ENCODE data around the gene CCHCR1.
A peak's percentile ranks its signal among the peaks of the same experiment; 100 is the strongest.
"Not testable (repeated sequence)": the region's sequence is repeated elsewhere in the genome, so short reads cannot be mapped to it uniquely, and the experiment has no call there.

CCHCR1 gene

DNA sequence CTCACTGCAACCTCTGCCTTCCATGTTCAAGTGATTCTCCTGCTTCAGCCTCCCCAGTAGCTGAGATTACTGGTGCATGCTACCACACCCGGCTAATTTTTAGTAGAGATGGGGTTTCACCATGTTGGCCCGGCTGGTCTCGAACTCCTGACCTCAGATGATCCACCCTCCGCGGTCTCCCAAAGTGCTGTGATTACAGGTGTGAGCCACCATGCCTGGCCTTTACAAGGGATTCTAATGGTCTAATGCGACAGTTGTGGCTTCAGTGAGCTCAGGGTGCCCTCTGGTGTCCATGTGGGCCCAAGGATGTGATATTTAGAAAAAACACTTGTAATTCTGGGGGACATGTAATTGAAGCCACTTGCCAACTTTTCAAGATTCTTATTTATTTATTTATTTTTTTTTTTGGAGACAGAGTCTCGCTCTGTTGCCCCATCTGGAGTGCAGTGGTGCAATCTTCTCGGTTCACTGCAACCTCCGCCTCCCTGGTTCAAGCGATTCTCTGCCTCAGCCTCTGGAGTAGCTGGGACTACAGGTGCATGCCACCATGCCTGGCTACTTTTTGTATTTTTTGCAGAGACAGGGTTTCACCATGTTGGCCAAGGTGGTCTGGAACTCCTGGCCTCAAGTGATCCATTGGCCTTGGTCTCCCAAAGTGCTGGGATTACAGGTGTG lies 35.0 kb upstream of the CCHCR1 start:
- peaks cover 26% of the 10 kb centered on the region for H3K4me1 Mint-ChIP-seq (ENCODE audit: low read depth)
- H3K27ac Mint-ChIP-seq; H3K4me3 Mint-ChIP-seq; H3K36me3 Mint-ChIP-seq (ENCODE audit: low read depth); H3K9me3 Mint-ChIP-seq; H3K27me3 Mint-ChIP-seq: not testable (repeated sequence)

GRCh38 chr6:31190488-31190887 lies 32.9 kb upstream of the CCHCR1 start:
- H3K4me1 Mint-ChIP-seq (ENCODE audit: low read depth), result peaks cover 17% of the 10 kb centered on the region
- H3K27ac Mint-ChIP-seq, result no peak overlapping the region
- no peaks in the 10 kb centered on the region for H3K36me3 Mint-ChIP-seq (ENCODE audit: low read depth)
- H3K9me3 Mint-ChIP-seq, result no peaks in the 10 kb centered on the region
- H3K27me3 Mint-ChIP-seq, result no peaks in the 10 kb centered on the region
- H3K4me3 Mint-ChIP-seq, result no peak overlapping the region

GRCh38 chr6:31189223-31189622 lies 31.6 kb upstream of the CCHCR1 start:
- not testable (repeated sequence) for H3K36me3 Mint-ChIP-seq (ENCODE audit: low read depth)

GRCh38 chr6:31187780-31188194 lies 30.2 kb upstream of the CCHCR1 start:
- no peaks in the 10 kb centered on the region for H3K9me3 Mint-ChIP-seq
- H3K4me3 Mint-ChIP-seq, result no peak overlapping the region
- no peak overlapping the region for H3K27ac Mint-ChIP-seq
- H3K27me3 Mint-ChIP-seq, result no peaks in the 10 kb centered on the region
- peaks cover 8% of the 10 kb centered on the region for H3K4me1 Mint-ChIP-seq (ENCODE audit: low read depth)
- no peaks in the 10 kb centered on the region for H3K36me3 Mint-ChIP-seq (ENCODE audit: low read depth)

More at GRCh38 chr6:31189223-31189622, 31.6 kb upstream of the CCHCR1 start:
- H3K4me1 Mint-ChIP-seq (ENCODE audit: low read depth), result peaks cover 10% of the 10 kb centered on the region
- H3K4me3 Mint-ChIP-seq, H3K9me3 Mint-ChIP-seq, H3K27me3 Mint-ChIP-seq, H3K27ac Mint-ChIP-seq: not testable (repeated sequence)

DNA sequence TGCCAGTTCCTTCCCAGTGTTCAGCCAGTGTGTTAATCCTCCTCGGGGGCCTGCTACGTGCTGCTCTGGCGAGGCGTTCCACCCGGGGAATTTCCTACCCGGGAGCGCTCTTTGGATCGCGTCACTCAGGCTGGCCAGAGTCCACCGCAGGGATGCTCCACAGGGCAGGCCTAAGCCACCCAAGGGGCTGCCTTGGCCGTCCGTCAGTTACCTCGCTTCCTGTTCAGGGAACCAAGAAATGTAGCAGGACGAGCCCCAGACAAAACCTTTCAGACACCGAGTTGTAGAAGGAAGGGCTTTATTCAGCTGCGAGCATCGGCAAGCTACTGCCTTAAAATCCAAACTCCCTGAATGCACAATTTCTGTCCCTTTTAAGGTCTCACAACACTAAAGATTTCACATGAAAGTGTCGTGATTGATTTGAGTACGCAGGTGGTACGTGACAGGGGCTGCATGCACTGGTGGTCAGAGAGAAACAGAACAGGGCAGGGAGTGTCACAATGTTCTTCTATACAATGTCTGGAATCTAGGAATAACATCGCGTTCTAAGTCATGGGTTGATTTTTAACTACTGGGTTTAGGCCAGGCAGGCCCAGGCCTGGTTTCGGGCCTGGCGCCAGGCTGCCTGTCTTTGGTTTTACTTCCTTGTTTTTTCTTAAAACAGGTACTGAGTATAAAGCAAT lies 28.6 kb upstream of the CCHCR1 start:
- H3K4me1 Mint-ChIP-seq (ENCODE audit: low read depth), result peaks cover 8% of the 10 kb centered on the region
- H3K27ac Mint-ChIP-seq, result peak overlapping the region; percentile 31
- no peak overlapping the region for H3K4me3 Mint-ChIP-seq
- no peaks in the 10 kb centered on the region for H3K9me3 Mint-ChIP-seq
- H3K36me3 Mint-ChIP-seq (ENCODE audit: low read depth), result no peaks in the 10 kb centered on the region
- no peaks in the 10 kb centered on the region for H3K27me3 Mint-ChIP-seq

DNA sequence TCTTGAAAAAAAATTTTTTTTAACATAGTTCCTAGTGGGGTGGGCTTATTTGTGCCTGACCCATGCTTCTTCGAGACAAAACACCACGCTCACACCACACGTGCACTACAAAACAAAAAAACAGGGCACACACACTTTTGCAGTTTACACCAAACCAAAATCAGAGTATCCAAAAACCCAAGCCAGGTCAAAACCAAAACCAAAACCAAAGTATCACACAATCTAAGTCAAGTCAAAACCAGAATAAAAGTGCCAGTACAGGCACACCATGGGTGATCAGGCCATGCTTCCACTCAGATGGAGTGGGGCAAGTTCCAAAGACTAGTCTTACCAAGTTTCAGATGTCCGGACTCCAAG lies 28.1 kb upstream of the CCHCR1 start:
- H3K4me3 Mint-ChIP-seq, result not testable (repeated sequence)

DNA sequence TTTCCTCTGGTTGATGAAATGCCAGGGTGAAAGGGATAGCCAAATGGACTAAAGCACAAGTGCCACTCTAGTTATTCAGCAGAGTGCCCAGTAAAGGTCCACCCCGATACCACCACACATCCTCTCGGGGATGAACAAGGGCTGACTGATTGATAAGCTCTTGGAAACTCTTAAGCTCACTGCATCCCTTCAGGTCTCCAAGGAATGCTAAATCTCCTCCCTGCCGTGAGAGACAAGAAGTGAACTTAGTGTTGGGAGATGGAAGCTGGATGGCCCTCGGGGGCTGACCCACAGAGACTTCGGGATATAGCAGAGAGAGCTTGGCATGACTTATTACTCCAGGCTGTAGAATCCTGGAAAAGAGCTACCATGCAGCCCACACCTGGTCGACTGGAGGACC lies 26.3 kb upstream of the CCHCR1 start:
- not testable (repeated sequence) for H3K27ac Mint-ChIP-seq; H3K27me3 Mint-ChIP-seq; H3K4me3 Mint-ChIP-seq; H3K36me3 Mint-ChIP-seq (ENCODE audit: low read depth); H3K9me3 Mint-ChIP-seq
- H3K4me1 Mint-ChIP-seq (ENCODE audit: low read depth), result peaks cover 18% of the 10 kb centered on the region

More for the DNA sequence above, 28.1 kb upstream of the CCHCR1 start:
- H3K27ac Mint-ChIP-seq; H3K36me3 Mint-ChIP-seq (ENCODE audit: low read depth); H3K9me3 Mint-ChIP-seq; H3K27me3 Mint-ChIP-seq: not testable (repeated sequence)
- peaks cover 10% of the 10 kb centered on the region for H3K4me1 Mint-ChIP-seq (ENCODE audit: low read depth)

DNA sequence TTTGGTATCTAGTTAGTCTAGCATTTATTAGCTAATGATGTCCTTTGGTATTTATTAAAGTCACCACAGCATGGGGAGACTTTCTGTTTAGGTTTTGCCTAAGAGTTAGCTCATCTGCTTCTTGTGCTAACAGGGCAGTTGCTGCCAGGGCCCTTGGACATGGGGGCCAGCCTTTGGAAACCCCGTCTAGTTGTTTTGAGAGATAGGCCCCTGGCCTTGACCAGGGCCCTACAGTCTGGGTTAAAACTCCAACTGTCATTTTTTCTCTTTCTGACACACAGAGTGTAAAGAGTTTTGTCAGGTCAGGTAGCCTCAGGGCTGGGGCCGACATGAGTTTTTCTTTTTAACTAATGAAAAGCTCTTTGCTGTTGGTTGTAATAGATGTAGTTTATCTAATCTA lies 25.7 kb upstream of the CCHCR1 start:
- H3K27me3 Mint-ChIP-seq; H3K9me3 Mint-ChIP-seq; H3K4me3 Mint-ChIP-seq; H3K36me3 Mint-ChIP-seq (ENCODE audit: low read depth); H3K27ac Mint-ChIP-seq: not testable (repeated sequence)
- peaks cover 23% of the 10 kb centered on the region for H3K4me1 Mint-ChIP-seq (ENCODE audit: low read depth)

DNA sequence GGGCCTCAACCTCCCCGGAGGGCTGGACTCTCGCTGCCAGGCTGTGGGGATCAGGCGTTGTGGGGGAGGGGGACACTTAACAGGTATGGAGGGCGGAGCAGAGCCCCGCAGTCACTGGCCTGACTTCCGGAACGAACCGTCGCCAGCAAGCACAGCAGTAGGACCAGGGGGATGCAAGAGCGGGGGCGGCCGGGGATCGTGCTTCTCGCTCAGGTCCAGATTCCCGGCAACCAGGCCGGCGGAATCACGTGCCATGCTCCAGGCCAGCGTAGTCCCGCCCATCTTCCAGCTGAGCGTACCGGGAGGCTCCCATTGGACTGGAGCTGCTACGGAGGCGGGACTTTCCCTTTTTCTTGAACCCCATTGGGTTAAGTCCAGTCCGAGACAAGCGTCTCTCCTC lies 22.9 kb upstream of the CCHCR1 start:
- Mint-ChIP-seq H3K9me3 (no peaks in the 10 kb centered on the region), H3K4me3 (peak overlapping the region; percentile 86), H3K4me1 (ENCODE audit: low read depth) (peaks cover 16% of the 10 kb centered on the region), H3K27ac (peak overlapping the region; percentile 76), H3K27me3 (no peaks in the 10 kb centered on the region), H3K36me3 (ENCODE audit: low read depth) (no peaks in the 10 kb centered on the region)

DNA sequence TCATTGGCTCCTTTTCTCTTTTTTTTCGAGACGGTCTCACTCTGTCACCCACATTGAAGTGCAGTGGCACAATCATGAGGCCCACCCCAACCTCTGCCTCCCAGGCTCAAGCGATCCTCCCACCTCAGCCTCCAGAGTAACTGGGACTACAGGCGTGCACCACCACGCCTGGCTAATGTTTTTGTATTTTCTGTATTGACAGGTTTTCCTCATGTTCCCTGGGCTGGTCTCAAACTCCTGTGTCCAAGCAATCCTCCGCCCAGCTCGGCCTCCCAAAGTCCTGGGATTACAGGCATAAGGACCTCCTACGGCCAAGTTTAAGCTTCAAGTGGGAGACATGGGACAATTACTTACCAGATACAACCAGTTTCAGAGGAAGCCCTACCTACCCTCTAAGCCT lies 22.3 kb upstream of the CCHCR1 start:
- Mint-ChIP-seq H3K27me3 (no peaks in the 10 kb centered on the region), H3K27ac (no peak overlapping the region), H3K4me1 (ENCODE audit: low read depth) (peaks cover 15% of the 10 kb centered on the region), H3K4me3 (peak overlapping the region; percentile 86), H3K9me3 (no peaks in the 10 kb centered on the region), H3K36me3 (ENCODE audit: low read depth) (no peaks in the 10 kb centered on the region)

DNA sequence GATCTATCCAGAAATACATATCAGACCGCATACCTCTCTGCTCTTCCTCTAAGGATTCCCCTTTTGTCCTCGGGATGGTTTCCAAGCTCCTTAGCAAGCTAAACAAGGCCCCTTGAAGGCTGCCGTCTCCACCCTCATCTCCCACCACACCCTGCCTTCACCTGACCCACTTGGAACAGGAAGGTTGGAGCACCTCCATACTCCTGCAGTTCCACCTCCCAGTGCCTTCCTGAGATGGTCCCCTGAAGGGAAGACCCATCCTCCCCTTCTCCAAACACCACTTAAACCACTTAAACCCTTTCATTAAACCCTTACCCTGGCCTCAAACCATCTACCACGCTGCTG lies 21.4 kb upstream of the CCHCR1 start:
- H3K36me3 Mint-ChIP-seq (ENCODE audit: low read depth), result no peaks in the 10 kb centered on the region
- H3K9me3 Mint-ChIP-seq, result no peaks in the 10 kb centered on the region
- no peak overlapping the region for H3K4me3 Mint-ChIP-seq
- peaks cover 15% of the 10 kb centered on the region for H3K4me1 Mint-ChIP-seq (ENCODE audit: low read depth)
- no peak overlapping the region for H3K27ac Mint-ChIP-seq
- no peaks in the 10 kb centered on the region for H3K27me3 Mint-ChIP-seq

GRCh38 chr6:31178143-31179041 lies 20.8 kb upstream of the CCHCR1 start:
- Mint-ChIP-seq H3K9me3 (no peaks in the 10 kb centered on the region), H3K27me3 (no peaks in the 10 kb centered on the region), H3K36me3 (ENCODE audit: low read depth) (no peaks in the 10 kb centered on the region), H3K4me1 (ENCODE audit: low read depth) (peaks cover 15% of the 10 kb centered on the region), H3K4me3 (no peak overlapping the region), H3K27ac (peak overlapping the region; percentile 27)

DNA sequence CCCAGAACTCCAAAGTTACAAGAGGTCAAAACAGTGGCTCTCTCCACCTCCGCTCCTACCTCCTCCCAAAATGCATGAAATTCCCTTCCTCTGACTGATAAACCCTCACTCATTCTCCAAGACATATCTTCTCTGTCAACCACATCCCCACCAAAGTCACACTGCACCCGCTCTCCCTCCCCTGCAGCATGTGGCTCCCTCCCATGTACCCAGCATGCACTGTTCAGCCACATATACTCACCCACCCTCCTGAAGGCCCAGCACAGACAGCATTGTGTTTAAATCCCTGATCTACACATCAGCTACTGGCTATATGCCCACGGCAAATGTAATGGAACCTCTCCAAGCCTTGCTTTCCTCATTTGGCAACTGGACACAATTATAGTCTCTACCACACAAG lies 18.4 kb upstream of the CCHCR1 start:
- no peaks in the 10 kb centered on the region for H3K36me3 Mint-ChIP-seq (ENCODE audit: low read depth)
- no peak overlapping the region for H3K4me3 Mint-ChIP-seq
- no peaks in the 10 kb centered on the region for H3K9me3 Mint-ChIP-seq
- no peak overlapping the region for H3K27ac Mint-ChIP-seq
- H3K27me3 Mint-ChIP-seq, result no peaks in the 10 kb centered on the region
- peaks cover 15% of the 10 kb centered on the region for H3K4me1 Mint-ChIP-seq (ENCODE audit: low read depth)

GRCh38 chr6:31174378-31174777 lies 16.8 kb upstream of the CCHCR1 start:
- Mint-ChIP-seq H3K27me3 (no peaks in the 10 kb centered on the region), H3K4me3 (no peak overlapping the region), H3K36me3 (ENCODE audit: low read depth) (no peaks in the 10 kb centered on the region), H3K9me3 (no peaks in the 10 kb centered on the region), H3K27ac (no peak overlapping the region), H3K4me1 (ENCODE audit: low read depth) (peaks cover 10% of the 10 kb centered on the region)

DNA sequence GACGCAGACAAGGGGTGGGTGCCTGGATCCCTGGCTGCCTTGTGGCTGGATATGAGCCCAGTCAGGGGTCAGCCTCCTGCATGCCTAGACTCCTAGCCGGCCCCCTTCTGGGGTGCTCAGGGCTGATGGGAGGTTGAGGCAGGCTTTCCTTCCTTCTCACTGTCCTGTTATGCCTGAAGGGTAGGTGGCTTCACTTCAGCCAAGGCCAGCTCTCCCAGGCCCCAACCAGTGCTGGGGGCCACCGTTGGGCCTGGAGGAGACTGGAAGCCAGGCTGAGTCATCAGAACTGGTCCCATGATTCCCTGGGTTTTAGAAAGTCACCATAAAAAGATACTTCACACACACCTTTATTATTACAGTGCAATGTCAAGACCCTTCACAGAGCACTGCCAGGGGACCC lies 15.8 kb upstream of the CCHCR1 start:
- H3K27ac Mint-ChIP-seq, result no peak overlapping the region
- no peaks in the 10 kb centered on the region for H3K9me3 Mint-ChIP-seq
- no peak overlapping the region for H3K4me3 Mint-ChIP-seq
- no peaks in the 10 kb centered on the region for H3K27me3 Mint-ChIP-seq
- H3K4me1 Mint-ChIP-seq (ENCODE audit: low read depth), result peaks cover under 1% of the 10 kb centered on the region
- H3K36me3 Mint-ChIP-seq (ENCODE audit: low read depth), result no peaks in the 10 kb centered on the region

Measured in stimulated activated naive CD8-positive, alpha-beta T cell treated with anti-CD3 and anti-CD28 coated beads, Interleukin-15, Interleukin-2, amounts not matched to agents 100 ng/mL and 50 ng/mL, for 24 hours (primary cell).